Esophagus muscularis mucosa (tissue), 4 donors: ENCODE measurements around the gene MAPKAP1. TPM values are rescaled to one million over a fixed set of nuclear protein-coding genes. Genes with fewer than 3 reads are reported as not detected.

Source experiments
- DNase-seq: peaks from one replicate; pipeline ENCODE4 v3.0.0-alpha.2; 2017; ENCODE audit errors: extremely low spot score
- H3K27ac ChIP-seq, 4 donors: fragments of 200-600 bp; sonication (generic); replicated peaks in 1 of 4; 1 replicate in 3 of 4; 2 replicates in 1 of 4; pipeline ENCODE4 v1.5.1; 2016 to 2019; ENCODE audit warnings: mild to moderate bottlenecking in 1 of 4
- H3K27me3 ChIP-seq, 4 donors: fragments of 200-600 bp; sonication (generic); one replicate each; pipeline versions ENCODE4 v1.5.1 to v1.6.0; 2016 to 2019
- H3K36me3 ChIP-seq, 4 donors: fragments of 200-600 bp; sonication (generic); one replicate each; pipeline ENCODE4 v1.5.1; 2016 to 2019
- H3K4me1 ChIP-seq, 4 donors: fragments of 200-600 bp; sonication (generic); one replicate each; pipeline ENCODE4 v1.5.1; 2016 to 2019
- H3K4me3 ChIP-seq, 4 donors: fragments of 200-600 bp; sonication (generic); 1 replicate in 2 of 4; 2 replicates in 2 of 4; pipeline ENCODE4 v1.5.1; 2016 to 2019; ENCODE audit warnings: mild to moderate bottlenecking in 4 of 4, moderate library complexity in 1 of 4
- H3K9me3 ChIP-seq, 4 donors: fragments of 200-600 bp; sonication (generic); 1 replicate in 3 of 4; 2 replicates in 1 of 4; pipeline ENCODE4 v1.5.1; 2016 to 2019
- CTCF ChIP-seq, 3 experiments: fragments of 200-600 bp in 2 of 3; fragments of 450-650 bp in 1 of 3; sonication (generic) in 2 of 3; IDR thresholded peaks; one replicate each; pipeline ENCODE4 v1.5.1; 2017 to 2019; ENCODE audit warnings: antibody characterized with exemption in 3 of 3, mild to moderate bottlenecking in 2 of 3, moderate library complexity in 1 of 3
- EP300 ChIP-seq: sonication (generic); formaldehyde crosslinking; IDR thresholded peaks from one replicate; pipeline ENCODE4 v1.6.1; 2017; ENCODE audit warnings: antibody characterized with exemption
- POLR2A ChIP-seq: fragments of 450-650 bp; IDR thresholded peaks from one replicate; pipeline ENCODE4 v1.6.1; 2017; ENCODE audit warnings: antibody characterized with exemption, moderate library complexity, mild to moderate bottlenecking, low read depth
- POLR2AphosphoS5 ChIP-seq, 2 donors: sonication (generic); formaldehyde crosslinking; IDR thresholded peaks; one replicate each; pipeline ENCODE4 v1.6.1; 2017; ENCODE audit warnings: antibody characterized with exemption in 2 of 2
- WGBS: methylation state at CpG from one replicate; pipeline ENCODE4 v1.1.5; 2018; 5-methylcytosine and 5-hydroxymethylcytosine counted together
- intact Hi-C: fragments of 100-400 bp; cut with DNase I; formaldehyde crosslinking; loops from one replicate; pipeline ENCODE4 v1.15.1; 2023
- total RNA-seq, 4 donors: library from RNA; depleted of rRNA; stranded (reverse); fragments of >200 nt; gene quantifications; one replicate each; pipeline versions ENCODE4 v1.1.0 to v1.2.1, GENCODE V29; 2016

MAPKAP1 gene
- total RNA-seq, 4 donors from 2014 or later = 84.3 to 103 (median 93.4) TPM

DNA sequence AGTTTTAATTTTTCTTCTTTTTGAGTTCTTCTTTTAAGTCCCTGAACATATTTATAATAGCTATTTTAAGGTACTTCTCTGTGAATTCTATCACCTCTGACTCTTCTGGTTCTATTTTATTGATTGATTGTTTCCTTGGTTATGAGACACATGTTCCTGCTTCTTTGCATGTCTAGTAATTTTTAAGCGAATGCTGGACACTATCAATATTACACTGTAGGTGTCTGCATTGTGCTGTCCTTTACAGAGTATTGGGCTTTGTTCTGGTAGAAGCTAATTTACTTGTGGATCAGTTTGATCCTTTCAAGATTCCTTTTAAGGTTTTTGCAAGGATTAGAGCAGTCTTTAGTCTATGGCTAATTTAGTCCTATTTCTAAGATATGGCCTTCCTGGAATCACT, 249.7 kb downstream of the MAPKAP1 start:
- no peak overlapping the region for H3K27ac ChIP-seq
- intact Hi-C loops = no loop called here

DNA sequence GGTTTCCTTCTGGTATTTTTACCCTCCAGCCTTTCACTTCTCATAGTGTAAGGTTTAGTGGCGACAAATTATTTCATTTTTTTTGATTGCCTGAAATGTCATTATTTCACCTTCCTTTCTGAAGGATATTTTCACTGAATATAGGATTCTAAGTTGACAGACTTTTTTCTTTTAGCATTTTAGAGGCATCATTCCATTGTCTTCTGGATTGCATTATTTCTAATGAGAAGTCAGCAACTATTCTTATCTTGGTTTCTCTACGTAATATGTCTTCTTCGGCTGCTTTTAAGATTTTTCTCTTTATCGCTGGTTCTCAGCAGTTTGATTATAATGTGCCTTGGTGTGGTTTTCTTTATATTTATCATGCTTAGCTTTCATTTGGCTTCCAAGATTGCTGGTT, 251.1 kb downstream of the MAPKAP1 start:
- no peaks in the 10 kb centered on the region for H3K27me3 ChIP-seq
- H3K36me3 ChIP-seq = peaks cover 0 to 9% (median 2%) of the 10 kb centered on the region in 4 donors
- no peak overlapping the region for H3K27ac ChIP-seq
- intact Hi-C loops = no loop called here
- H3K4me3 ChIP-seq = no peak overlapping the region
- no peak for TF ChIP-seq POLR2A
- TF ChIP-seq EP300 = no peak
- TF ChIP-seq POLR2AphosphoS5 (IDR thresholded peaks at IDR 0.05) = no peak
- TF ChIP-seq CTCF (IDR thresholded peaks at IDR 0.05) = no peak
- no peaks in the 10 kb centered on the region for H3K9me3 ChIP-seq
- H3K4me1 ChIP-seq = peaks cover 0 to 5% (median 2%) of the 10 kb centered on the region in 4 donors
- no peak for DNase-seq
- WGBS = over 99% methylated on average over 4 of the region's 4 CpGs

More for the DNA sequence above, 249.7 kb downstream of the MAPKAP1 start:
- no peaks in the 10 kb centered on the region for H3K27me3 ChIP-seq
- TF ChIP-seq CTCF (IDR thresholded peaks at IDR 0.05) (no peak), POLR2A (no peak), EP300 (no peak), POLR2AphosphoS5 (IDR thresholded peaks at IDR 0.05) (no peak)
- no peaks in the 10 kb centered on the region for H3K9me3 ChIP-seq
- no peak overlapping the region for H3K4me3 ChIP-seq
- DNase-seq = no peak
- peaks cover 0 to 20% (median 14%) of the 10 kb centered on the region in 4 donors for H3K4me1 ChIP-seq
- 100% methylated on average over 1 of the region's 1 CpG for WGBS
- H3K36me3 ChIP-seq = peaks cover 0 to 5% (median 2%) of the 10 kb centered on the region in 4 donors

DNA sequence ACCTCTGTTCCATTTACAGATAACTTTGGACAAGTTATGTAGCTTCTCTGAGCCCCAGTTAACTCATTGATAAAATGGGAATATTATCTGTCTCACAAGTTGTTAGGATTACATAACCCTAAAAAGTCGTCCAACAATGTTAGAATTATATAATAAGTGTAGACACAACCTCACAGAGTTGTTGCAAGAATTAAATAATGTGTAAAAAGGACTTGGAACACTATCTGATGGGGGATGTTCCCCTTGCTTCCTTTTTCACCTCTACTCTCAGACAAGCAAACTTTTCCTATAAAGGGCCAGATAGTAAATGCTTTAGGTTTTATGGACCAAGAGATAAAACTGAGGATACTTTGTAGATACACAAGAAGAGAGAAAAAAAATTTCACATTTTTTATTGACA, 251.9 kb downstream of the MAPKAP1 start:
- H3K4me1 ChIP-seq = no peaks in the 10 kb centered on the region
- TF ChIP-seq POLR2AphosphoS5 (IDR thresholded peaks at IDR 0.05) (no peak), EP300 (no peak), CTCF (IDR thresholded peaks at IDR 0.05) (no peak), POLR2A (no peak)
- no peaks in the 10 kb centered on the region for H3K9me3 ChIP-seq
- no peaks in the 10 kb centered on the region for H3K27me3 ChIP-seq
- H3K36me3 ChIP-seq = peaks cover 0 to 9% (median 2%) of the 10 kb centered on the region in 4 donors
- no peak overlapping the region for H3K27ac ChIP-seq
- no peak overlapping the region for H3K4me3 ChIP-seq
- intact Hi-C loops = no loop called here
- DNase-seq = no peak
- WGBS = 69% methylated on average over 1 of the region's 1 CpG

DNA sequence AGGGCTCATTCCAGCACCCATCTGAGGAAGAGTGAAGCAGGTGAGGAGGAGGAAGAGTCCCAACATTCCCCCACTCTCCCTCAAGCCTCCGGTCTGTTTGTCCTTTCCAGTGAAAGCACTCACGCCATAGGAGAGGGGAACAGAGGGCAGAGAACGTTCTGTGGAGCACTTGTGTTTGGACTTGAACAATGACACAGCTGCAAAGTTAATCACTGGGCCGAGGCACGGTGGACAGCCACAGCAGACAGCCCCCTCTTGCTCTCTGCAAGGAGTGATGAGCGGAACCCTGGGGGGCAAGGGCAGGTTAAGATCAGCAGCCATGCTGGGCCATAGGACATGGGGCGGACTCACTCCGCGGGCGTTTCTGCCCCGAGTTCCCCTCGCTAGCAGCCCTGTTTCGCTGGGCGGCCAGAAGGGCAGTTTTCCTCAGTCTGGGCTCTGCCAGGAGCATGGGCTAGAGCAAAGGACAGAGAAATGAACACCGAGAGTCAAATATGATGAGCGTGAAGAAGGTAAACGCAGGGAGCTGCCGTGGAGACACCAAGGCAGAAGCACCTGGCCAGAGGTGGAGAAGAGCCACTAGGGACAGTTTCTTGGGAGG, 259.7 kb downstream of the MAPKAP1 start:
- Histone ChIP-seq H3K27ac (no peak overlapping the region), H3K4me3 (no peak overlapping the region), H3K27me3 (no peaks in the 10 kb centered on the region), H3K36me3 (peaks cover 0 to 38% (median 15%) of the 10 kb centered on the region in 4 donors), H3K4me1 (no peaks in the 10 kb centered on the region), H3K9me3 (no peaks in the 10 kb centered on the region)
- 94% methylated on average over 17 of the region's 18 CpGs for WGBS
- no peak for TF ChIP-seq EP300
- TF ChIP-seq CTCF (IDR thresholded peaks at IDR 0.05) = no peak
- no peak for TF ChIP-seq POLR2A
- TF ChIP-seq POLR2AphosphoS5 (IDR thresholded peaks at IDR 0.05) = no peak
- DNase-seq = no peak
- intact Hi-C loops = no loop called here
